DOHH2 (cell line): Measurements from ENCODE around the gene THBS2.

Experiments
- H3F3A ChIP-seq: fragments of 200-600 bp; sonication (generic), shearing (Covaris generic); 2 replicates; pipeline ENCODE4 v1.6.0; 2016; ENCODE audit warnings: antibody characterized with exemption, mild to moderate bottlenecking; ENCODE audit not compliant: control insufficient read depth, insufficient read depth
- H3K27ac ChIP-seq: fragments of 200-600 bp; sonication (generic); 2 replicates; pipeline ENCODE4 v1.5.1; 2014; ENCODE audit warnings: low read depth, mild to moderate bottlenecking, low read length, moderate library complexity
- H3K27me3 ChIP-seq: fragments of 200-600 bp; sonication (generic); 2 replicates; pipeline ENCODE4 v1.6.1; 2014; ENCODE audit warnings: mild to moderate bottlenecking, low read length, mixed read lengths; ENCODE audit not compliant: control insufficient read depth
- H3K36me3 ChIP-seq: fragments of 200-600 bp; sonication (generic); 2 replicates; pipeline ENCODE4 v1.6.1; 2014; ENCODE audit warnings: mild to moderate bottlenecking, low read length, moderate library complexity, mixed read lengths; ENCODE audit not compliant: control insufficient read depth
- H3K4me1 ChIP-seq: fragments of 200-600 bp; sonication (generic); 2 replicates; pipeline ENCODE4 v1.6.1; 2014; ENCODE audit warnings: mild to moderate bottlenecking, low read length, mixed read lengths; ENCODE audit not compliant: control insufficient read depth
- H3K4me2 ChIP-seq: fragments of 200-600 bp; sonication (generic); 2 replicates; pipeline ENCODE4 v1.6.0; 2014; ENCODE audit warnings: mild to moderate bottlenecking, low read length, moderate library complexity
- H3K4me3 ChIP-seq: fragments of 200-600 bp; sonication (generic); 2 replicates; pipeline ENCODE4 v1.5.1; 2014; ENCODE audit warnings: mild to moderate bottlenecking, low read length, mixed read lengths
- H3K79me2 ChIP-seq: fragments of 200-600 bp; sonication (generic); 2 replicates; pipeline ENCODE4 v1.6.1; 2014; ENCODE audit warnings: mild to moderate bottlenecking, low read length, mixed read lengths; ENCODE audit not compliant: control insufficient read depth
- H3K9me2 ChIP-seq: fragments of 200-600 bp; sonication (generic); replicated peaks from 2 replicates; pipeline ENCODE4 v1.6.1; 2014; ENCODE audit warnings: mild to moderate bottlenecking, low read length, mixed read lengths; ENCODE audit not compliant: control insufficient read depth
- H3K9me3 ChIP-seq: fragments of 200-600 bp; sonication (generic); 2 replicates; pipeline ENCODE4 v1.6.1; 2014; ENCODE audit warnings: antibody characterized with exemption, low read length, mixed read lengths; ENCODE audit not compliant: control insufficient read depth, insufficient read depth
- H4K20me1 ChIP-seq: fragments of 200-600 bp; sonication (generic); 2 replicates; pipeline ENCODE4 v1.6.0; 2014; ENCODE audit warnings: low read depth, mild to moderate bottlenecking, antibody characterized with exemption, low read length, moderate library complexity; ENCODE audit not compliant: control insufficient read depth, insufficient read depth
- EZH2phosphoT487 ChIP-seq: fragments of 200-600 bp; sonication (generic); IDR thresholded peaks from 2 replicates; pipeline ENCODE4 v1.6.1; 2017; ENCODE audit warnings: borderline replicate concordance, mild to moderate bottlenecking, antibody characterized with exemption, low read length, moderate library complexity, mixed read lengths
- TF ChIP-seq, protein P1 (sequence below): fragments of 200-600 bp; sonication (generic); IDR thresholded peaks from one replicate; pipeline ENCODE4 v1.5.1; 2014; ENCODE audit warnings: antibody characterized with exemption, mild to moderate bottlenecking, low read depth, low read length; ENCODE audit not compliant: poor library complexity, severe bottlenecking

The THBS2 gene

DNA sequence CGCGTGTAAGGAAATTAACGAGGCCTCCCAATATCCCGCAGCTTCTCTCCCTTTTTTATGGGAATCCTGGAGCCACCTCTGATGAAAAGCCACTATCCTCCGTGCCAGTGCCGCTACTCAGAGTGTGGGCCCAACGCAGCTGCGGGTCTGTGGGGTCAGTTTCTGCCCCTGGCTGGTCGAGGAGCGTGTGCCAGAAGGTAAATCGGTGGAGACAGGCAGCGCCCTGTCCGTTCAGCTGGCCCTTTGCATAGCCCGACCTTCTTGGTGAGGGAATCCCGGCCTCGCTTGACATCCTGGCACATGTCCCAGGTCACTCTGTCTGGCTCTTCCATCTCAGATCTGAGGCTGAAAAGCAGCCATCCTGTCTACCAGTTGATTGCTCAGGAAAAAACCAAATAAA, 4.6 kb downstream of the THBS2 start:
- Histone ChIP-seq H3K9me2 (no peaks in the 10 kb centered on the region), H3K4me1 (no peaks in the 10 kb centered on the region), H4K20me1 (no peaks in the 10 kb centered on the region), H3K27me3 (no peaks in the 10 kb centered on the region), H3F3A (no peaks in the 10 kb centered on the region), H3K4me2 (no peak overlapping the region), H3K9me3 (peaks cover 9% of the 10 kb centered on the region; the same call in 1 of the 2 replicates), H3K27ac (no peak overlapping the region), H3K4me3 (no peak overlapping the region), H3K79me2 (no peaks in the 10 kb centered on the region), H3K36me3 (no peaks in the 10 kb centered on the region)
- TF ChIP-seq EZH2phosphoT487: no peak
- TF ChIP-seq, protein P1, sequence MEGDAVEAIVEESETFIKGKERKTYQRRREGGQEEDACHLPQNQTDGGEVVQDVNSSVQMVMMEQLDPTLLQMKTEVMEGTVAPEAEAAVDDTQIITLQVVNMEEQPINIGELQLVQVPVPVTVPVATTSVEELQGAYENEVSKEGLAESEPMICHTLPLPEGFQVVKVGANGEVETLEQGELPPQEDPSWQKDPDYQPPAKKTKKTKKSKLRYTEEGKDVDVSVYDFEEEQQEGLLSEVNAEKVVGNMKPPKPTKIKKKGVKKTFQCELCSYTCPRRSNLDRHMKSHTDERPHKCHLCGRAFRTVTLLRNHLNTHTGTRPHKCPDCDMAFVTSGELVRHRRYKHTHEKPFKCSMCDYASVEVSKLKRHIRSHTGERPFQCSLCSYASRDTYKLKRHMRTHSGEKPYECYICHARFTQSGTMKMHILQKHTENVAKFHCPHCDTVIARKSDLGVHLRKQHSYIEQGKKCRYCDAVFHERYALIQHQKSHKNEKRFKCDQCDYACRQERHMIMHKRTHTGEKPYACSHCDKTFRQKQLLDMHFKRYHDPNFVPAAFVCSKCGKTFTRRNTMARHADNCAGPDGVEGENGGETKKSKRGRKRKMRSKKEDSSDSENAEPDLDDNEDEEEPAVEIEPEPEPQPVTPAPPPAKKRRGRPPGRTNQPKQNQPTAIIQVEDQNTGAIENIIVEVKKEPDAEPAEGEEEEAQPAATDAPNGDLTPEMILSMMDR: no peak

- H3K27ac ChIP-seq: no peak overlapping the region
- TF ChIP-seq EZH2phosphoT487: no peak
- TF ChIP-seq, protein P1: no peak
These were observed 5.1 kb downstream of the THBS2 start for GRCh38 chr6:169248521-169248971.

GRCh38 chr6:169247991-169248390, 5.7 kb downstream of the THBS2 start:
- Histone ChIP-seq H3K4me2 (no peak overlapping the region), H3K9me3 (peaks cover 11% of the 10 kb centered on the region; the same call in 1 of the 2 replicates), H3K36me3 (no peaks in the 10 kb centered on the region), H3F3A (no peaks in the 10 kb centered on the region), H3K27me3 (no peaks in the 10 kb centered on the region), H4K20me1 (no peaks in the 10 kb centered on the region), H3K27ac (no peak overlapping the region), H3K4me1 (no peaks in the 10 kb centered on the region), H3K79me2 (no peaks in the 10 kb centered on the region), H3K9me2 (no peaks in the 10 kb centered on the region), H3K4me3 (no peak overlapping the region)
- no peak for TF ChIP-seq EZH2phosphoT487
- TF ChIP-seq, protein P1: no peak

More at GRCh38 chr6:169248521-169248971, 5.1 kb downstream of the THBS2 start:
- Histone ChIP-seq H3K4me1 (no peaks in the 10 kb centered on the region), H3F3A (no peaks in the 10 kb centered on the region), H3K27me3 (no peaks in the 10 kb centered on the region), H3K4me2 (no peak overlapping the region), H3K9me2 (no peaks in the 10 kb centered on the region), H4K20me1 (no peaks in the 10 kb centered on the region), H3K9me3 (peaks cover 9% of the 10 kb centered on the region; the same call in 1 of the 2 replicates), H3K79me2 (no peaks in the 10 kb centered on the region), H3K4me3 (no peak overlapping the region), H3K36me3 (no peaks in the 10 kb centered on the region)

- H3K4me3 ChIP-seq: no peak overlapping the region
- H3K27ac ChIP-seq: no peak overlapping the region
- H4K20me1 ChIP-seq: no peaks in the 10 kb centered on the region
- H3K36me3 ChIP-seq: no peaks in the 10 kb centered on the region
- H3K9me3 ChIP-seq: peaks cover 13% of the 10 kb centered on the region; the same call in 1 of the 2 replicates
- H3K4me2 ChIP-seq: no peak overlapping the region
- no peaks in the 10 kb centered on the region for H3F3A ChIP-seq
- TF ChIP-seq EZH2phosphoT487: no peak
- TF ChIP-seq, protein P1: no peak
- no peaks in the 10 kb centered on the region for H3K27me3 ChIP-seq
- H3K4me1 ChIP-seq: no peaks in the 10 kb centered on the region
- H3K79me2 ChIP-seq: no peaks in the 10 kb centered on the region
- no peaks in the 10 kb centered on the region for H3K9me2 ChIP-seq
These were observed 6.2 kb downstream of the THBS2 start for GRCh38 chr6:169247419-169247818.
